HG02642 (cell line): Measurements from ENCODE around the gene SLCO2A1.

Experiments used
- ATAC-seq: cut with Tn5 transposase; IDR thresholded peaks from one replicate; pipeline ENCODE4 v1.9.1; 2021; ENCODE audit warnings: mild to moderate bottlenecking; ENCODE audit not compliant: unreplicated experiment, poor library complexity

Gene SLCO2A1

GRCh38 chr3:133956982-133957381 is 72.7 kb downstream of the SLCO2A1 start:
- ATAC-seq, result no peak

GRCh38 chr3:133956353-133956752 is 73.4 kb downstream of the SLCO2A1 start:
- no peak for ATAC-seq

GRCh38 chr3:133955892-133956291 is 73.8 kb downstream of the SLCO2A1 start:
- ATAC-seq, result no peak

- no peak for ATAC-seq
Measured at GRCh38 chr3:133954717-133955360, 74.9 kb downstream of the SLCO2A1 start.

GRCh38 chr3:133953297-133953696 is 76.4 kb downstream of the SLCO2A1 start:
- ATAC-seq, result no peak

GRCh38 chr3:133949438-133949837 is 80.3 kb downstream of the SLCO2A1 start:
- no peak for ATAC-seq

GRCh38 chr3:133948996-133949395 is 80.7 kb downstream of the SLCO2A1 start:
- no peak for ATAC-seq

GRCh38 chr3:133948131-133948810 is 81.5 kb downstream of the SLCO2A1 start:
- no peak for ATAC-seq

GRCh38 chr3:133945381-133946095 is 84.2 kb downstream of the SLCO2A1 start:
- ATAC-seq, result no peak

- no peak for ATAC-seq
Measured at GRCh38 chr3:133944641-133945380, 84.9 kb downstream of the SLCO2A1 start.

- no peak for ATAC-seq
Measured at GRCh38 chr3:133944181-133944580, 85.5 kb downstream of the SLCO2A1 start.

GRCh38 chr3:133943639-133944141 is 86.0 kb downstream of the SLCO2A1 start:
- ATAC-seq, result no peak

- no peak for ATAC-seq
Measured at GRCh38 chr3:133943031-133943535, 86.6 kb downstream of the SLCO2A1 start.

GRCh38 chr3:133941415-133941821 is 88.3 kb downstream of the SLCO2A1 start:
- ATAC-seq, result no peak

GRCh38 chr3:133940536-133940935 is 89.2 kb downstream of the SLCO2A1 start:
- no peak for ATAC-seq

GRCh38 chr3:133939463-133939835 is 90.3 kb downstream of the SLCO2A1 start:
- ATAC-seq, result no peak

- ATAC-seq, result no peak
Measured at GRCh38 chr3:133938770-133939462, 90.8 kb downstream of the SLCO2A1 start.

GRCh38 chr3:133937756-133938601 is 91.7 kb downstream of the SLCO2A1 start:
- no peak for ATAC-seq
